Measurements from ENCODE around the gene NEB. TPM values are rescaled to one million over a fixed set of nuclear protein-coding genes. Genes with fewer than 3 reads are reported as not detected.

NEB gene
- total and polyA plus RNA-seq, 9 donors, result 0.18 to 1.8 (median 0.26) TPM

DNA sequence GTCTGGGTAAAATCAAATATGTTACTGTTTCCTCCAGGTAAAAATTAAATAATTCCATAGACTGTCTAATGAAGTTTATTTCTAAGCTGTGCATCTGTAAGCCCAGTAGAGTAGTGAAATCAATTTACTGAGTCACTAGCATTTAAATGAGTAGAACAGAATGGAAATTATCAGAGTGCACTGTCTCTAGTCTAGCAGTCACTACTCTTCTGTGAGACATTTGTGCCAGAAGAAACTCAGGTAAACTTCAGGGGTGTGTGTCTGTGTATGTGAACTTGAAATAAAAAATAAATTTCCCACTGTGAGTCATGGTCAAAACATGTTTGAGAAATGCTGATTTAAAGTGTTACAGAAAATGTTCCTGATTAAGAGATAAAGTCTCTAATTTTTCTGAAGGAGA, 178.2 kb downstream of the NEB start:
- no peak for DNase-seq
- no peaks in the 10 kb centered on the region for H3K36me3 ChIP-seq
- intact Hi-C loops (cut with DNase I), result no loop called here
- H3K9me3 ChIP-seq, result no peaks in the 10 kb centered on the region
- H3K4me3 ChIP-seq, result no peak overlapping the region
- TF ChIP-seq EP300 (IDR thresholded peaks at IDR 0.05), result no peak
- TF ChIP-seq POLR2A (IDR thresholded peaks at IDR 0.05), result no peak
- TF ChIP-seq, protein P1, sequence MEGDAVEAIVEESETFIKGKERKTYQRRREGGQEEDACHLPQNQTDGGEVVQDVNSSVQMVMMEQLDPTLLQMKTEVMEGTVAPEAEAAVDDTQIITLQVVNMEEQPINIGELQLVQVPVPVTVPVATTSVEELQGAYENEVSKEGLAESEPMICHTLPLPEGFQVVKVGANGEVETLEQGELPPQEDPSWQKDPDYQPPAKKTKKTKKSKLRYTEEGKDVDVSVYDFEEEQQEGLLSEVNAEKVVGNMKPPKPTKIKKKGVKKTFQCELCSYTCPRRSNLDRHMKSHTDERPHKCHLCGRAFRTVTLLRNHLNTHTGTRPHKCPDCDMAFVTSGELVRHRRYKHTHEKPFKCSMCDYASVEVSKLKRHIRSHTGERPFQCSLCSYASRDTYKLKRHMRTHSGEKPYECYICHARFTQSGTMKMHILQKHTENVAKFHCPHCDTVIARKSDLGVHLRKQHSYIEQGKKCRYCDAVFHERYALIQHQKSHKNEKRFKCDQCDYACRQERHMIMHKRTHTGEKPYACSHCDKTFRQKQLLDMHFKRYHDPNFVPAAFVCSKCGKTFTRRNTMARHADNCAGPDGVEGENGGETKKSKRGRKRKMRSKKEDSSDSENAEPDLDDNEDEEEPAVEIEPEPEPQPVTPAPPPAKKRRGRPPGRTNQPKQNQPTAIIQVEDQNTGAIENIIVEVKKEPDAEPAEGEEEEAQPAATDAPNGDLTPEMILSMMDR (IDR thresholded peaks at IDR 0.05), result no peak
- H3K27ac ChIP-seq, result no peak overlapping the region
- no peaks in the 10 kb centered on the region for H3K27me3 ChIP-seq
- H3K4me1 ChIP-seq (ENCODE audit: insufficient read depth), result no peaks in the 10 kb centered on the region

DNA sequence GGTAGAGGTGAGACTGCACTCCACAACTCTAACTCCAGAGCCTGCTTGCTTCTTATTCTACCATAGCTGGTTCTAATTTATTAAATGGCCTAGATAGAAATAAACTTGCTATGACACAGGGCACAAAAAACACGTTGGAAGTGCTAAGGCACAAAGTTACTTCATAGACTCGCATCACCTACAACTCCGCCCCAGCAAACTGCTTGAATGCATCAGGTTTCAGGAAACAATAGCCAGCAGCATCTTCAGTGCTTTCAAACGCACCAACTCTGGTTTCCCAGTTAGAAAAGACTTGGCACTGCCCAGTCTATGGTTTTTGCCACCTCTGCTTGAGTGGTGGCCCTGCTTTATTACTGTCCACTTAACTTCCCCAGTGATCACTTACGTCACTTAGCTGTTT, 182.0 kb downstream of the NEB start:
- TF ChIP-seq POLR2A (IDR thresholded peaks at IDR 0.05), result no peak
- no peak for TF ChIP-seq EP300 (IDR thresholded peaks at IDR 0.05)
- TF ChIP-seq, protein P1 (IDR thresholded peaks at IDR 0.05), result no peak
- 85 to 87% (median 86%) methylated on average over 5 of the region's 5 CpGs for WGBS, 3 donors
- H3K4me3 ChIP-seq, result no peak overlapping the region
- no peaks in the 10 kb centered on the region for H3K9me3 ChIP-seq
- H3K4me1 ChIP-seq (ENCODE audit: insufficient read depth), result no peaks in the 10 kb centered on the region
- H3K27me3 ChIP-seq, result no peaks in the 10 kb centered on the region
- H3K36me3 ChIP-seq, result no peaks in the 10 kb centered on the region
- H3K27ac ChIP-seq, result no peak overlapping the region
- DNase-seq, result no peak
- intact Hi-C loops (cut with DNase I), result no loop called here

DNA sequence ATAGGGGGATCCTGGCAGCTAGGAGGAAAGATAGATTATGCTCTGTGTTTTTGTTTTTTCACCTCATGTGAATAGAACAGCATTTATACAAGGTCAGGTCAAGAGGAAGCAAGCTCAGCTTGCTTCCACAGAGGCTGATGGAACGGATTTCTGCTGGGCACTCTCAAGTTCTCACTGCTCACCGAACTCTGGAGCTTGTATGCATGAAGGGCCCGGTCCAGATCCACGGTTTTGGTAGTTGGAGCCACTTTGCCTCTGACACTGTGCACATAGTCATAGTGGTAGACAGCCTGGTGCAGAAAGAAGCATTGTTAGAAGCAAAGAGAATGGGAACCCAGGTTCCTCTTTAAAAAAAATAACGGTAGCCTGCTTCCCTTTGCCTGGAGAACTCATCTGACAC, 182.7 kb downstream of the NEB start:
- Histone ChIP-seq H3K4me1 (ENCODE audit: insufficient read depth) (no peaks in the 10 kb centered on the region), H3K4me3 (no peak overlapping the region), H3K9me3 (no peaks in the 10 kb centered on the region), H3K27me3 (no peaks in the 10 kb centered on the region), H3K27ac (no peak overlapping the region), H3K36me3 (no peaks in the 10 kb centered on the region)
- DNase-seq, result no peak
- intact Hi-C loops (cut with DNase I), result no loop called here
- 78 to 85% (median 78%) methylated on average over 5 of the region's 5 CpGs for WGBS, 3 donors
- TF ChIP-seq EP300 (IDR thresholded peaks at IDR 0.05), result no peak
- TF ChIP-seq POLR2A (IDR thresholded peaks at IDR 0.05), result no peak
- TF ChIP-seq, protein P1 (IDR thresholded peaks at IDR 0.05), result no peak

DNA sequence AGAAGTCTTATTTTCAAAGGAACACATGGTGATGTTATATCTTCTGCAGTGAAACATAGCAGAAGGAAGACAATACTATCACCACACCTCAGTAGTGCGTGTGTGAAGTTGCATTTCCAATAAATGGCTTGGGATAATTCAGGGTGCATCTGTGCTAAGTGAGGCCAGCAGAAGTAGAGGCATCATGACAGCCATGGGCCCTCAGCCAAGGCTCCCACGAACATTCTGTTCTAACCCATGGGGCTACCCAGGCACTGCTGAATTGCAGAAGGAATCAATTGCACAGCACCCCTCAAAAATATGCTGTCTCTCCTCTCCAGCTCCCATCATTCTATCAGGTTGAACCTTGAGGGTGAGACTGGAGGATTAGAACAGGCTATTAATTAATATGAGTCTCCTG, 185.1 kb downstream of the NEB start:
- H3K27me3 ChIP-seq, result no peaks in the 10 kb centered on the region
- H3K36me3 ChIP-seq, result no peaks in the 10 kb centered on the region
- TF ChIP-seq, protein P1 (IDR thresholded peaks at IDR 0.05), result no peak
- TF ChIP-seq EP300 (IDR thresholded peaks at IDR 0.05) (no peak), POLR2A (IDR thresholded peaks at IDR 0.05) (no peak)
- H3K9me3 ChIP-seq, result no peaks in the 10 kb centered on the region
- intact Hi-C loops (cut with DNase I), result no loop called here
- H3K4me3 ChIP-seq, result no peak overlapping the region
- DNase-seq, result no peak
- 80 to 90% (median 80%) methylated on average over 2 of the region's 2 CpGs for whole genome bisulfite sequencing, 3 donors
- no peak overlapping the region for H3K27ac ChIP-seq
- no peaks in the 10 kb centered on the region for H3K4me1 ChIP-seq (ENCODE audit: insufficient read depth)

DNA sequence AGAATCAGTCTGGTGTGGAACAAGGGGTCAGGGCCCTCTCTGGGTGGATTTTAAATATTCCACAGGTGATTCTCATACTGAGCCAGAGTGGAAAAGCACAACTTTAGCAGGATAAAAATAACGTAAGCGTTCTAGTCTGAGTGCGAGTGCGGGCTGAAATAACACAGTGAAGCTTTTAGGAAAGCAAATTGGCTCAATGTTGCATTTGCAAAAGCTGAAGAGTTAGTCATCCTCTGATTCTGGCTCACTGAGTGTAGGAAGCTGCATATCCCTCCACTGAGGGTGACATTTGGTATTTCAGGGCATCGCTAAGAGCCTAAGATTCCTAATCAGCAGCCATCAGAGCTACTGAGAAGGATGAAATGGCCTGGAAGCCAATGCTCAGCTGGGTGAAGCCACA, 189.8 kb downstream of the NEB start:
- H3K9me3 ChIP-seq, result no peaks in the 10 kb centered on the region
- intact Hi-C loops (cut with DNase I), result no loop called here
- no peaks in the 10 kb centered on the region for H3K4me1 ChIP-seq (ENCODE audit: insufficient read depth)
- H3K4me3 ChIP-seq, result no peak overlapping the region
- TF ChIP-seq POLR2A (IDR thresholded peaks at IDR 0.05), result no peak
- 63 to 98% (median 95%) methylated on average over 5 of the region's 5 CpGs for WGBS, 3 donors
- H3K36me3 ChIP-seq, result no peaks in the 10 kb centered on the region
- no peak for DNase-seq
- no peak overlapping the region for H3K27ac ChIP-seq
- H3K27me3 ChIP-seq, result no peaks in the 10 kb centered on the region
